Measurements from ENCODE around the gene LNPK. TPM values are rescaled to one million over a fixed set of nuclear protein-coding genes. Genes with fewer than 3 reads are reported as not detected.
A peak's percentile ranks its signal among the peaks of the same experiment; 100 is the strongest.

Gene LNPK
- total and polyA plus RNA-seq, 9 of the 15 experiments (the other 6 are each of a cell fraction or from before 2014, with no cell fraction given), result 6.4 to 40.4 (median 21.3) TPM

DNA sequence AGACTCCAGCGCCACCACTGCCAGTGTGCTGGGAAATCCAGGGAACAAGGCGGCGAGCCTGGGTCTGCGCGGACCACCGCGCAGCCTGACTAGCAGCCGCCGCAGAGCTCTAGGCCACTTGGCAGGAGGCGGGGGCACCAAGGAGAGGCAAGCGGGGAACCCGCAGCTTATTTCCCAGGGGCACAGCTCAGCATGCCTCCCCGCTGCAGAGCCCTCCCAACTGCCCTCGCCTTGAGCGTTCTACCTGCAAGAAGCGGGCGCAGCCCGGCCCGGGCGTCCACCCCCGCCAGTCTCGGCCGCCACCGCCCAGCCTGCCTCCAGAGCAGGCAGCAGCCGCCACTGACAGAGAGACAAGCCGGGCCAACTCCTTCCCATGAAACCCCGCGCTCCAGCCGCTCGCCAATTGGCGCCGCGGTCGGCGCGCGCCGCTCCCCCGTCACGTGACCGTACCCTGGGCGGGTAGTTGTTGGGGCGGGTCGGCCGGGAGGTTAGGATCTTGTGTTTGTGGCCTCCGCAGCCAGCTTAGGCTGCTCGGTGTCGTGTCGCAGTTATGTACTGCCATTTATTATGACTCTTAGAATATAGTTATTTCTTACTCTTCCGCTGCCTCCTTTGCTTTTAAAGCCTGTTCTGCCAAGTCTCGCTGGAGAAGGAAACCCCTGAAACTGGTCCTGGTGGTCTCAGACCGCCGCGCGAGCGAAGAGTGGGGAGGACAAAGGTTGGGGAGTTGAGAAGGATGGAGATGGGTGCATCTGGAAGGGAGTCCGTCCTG, at the start of gene LNPK (continued):
- peak; percentile 82 for TF ChIP-seq POLR2H (tag; IDR thresholded peaks at IDR 0.05; ENCODE audit: low read depth)
- no peak for TF ChIP-seq ZNF695 (CRISPR knock-in tag; IDR thresholded peaks at IDR 0.05)
- TF ChIP-seq, protein P1, sequence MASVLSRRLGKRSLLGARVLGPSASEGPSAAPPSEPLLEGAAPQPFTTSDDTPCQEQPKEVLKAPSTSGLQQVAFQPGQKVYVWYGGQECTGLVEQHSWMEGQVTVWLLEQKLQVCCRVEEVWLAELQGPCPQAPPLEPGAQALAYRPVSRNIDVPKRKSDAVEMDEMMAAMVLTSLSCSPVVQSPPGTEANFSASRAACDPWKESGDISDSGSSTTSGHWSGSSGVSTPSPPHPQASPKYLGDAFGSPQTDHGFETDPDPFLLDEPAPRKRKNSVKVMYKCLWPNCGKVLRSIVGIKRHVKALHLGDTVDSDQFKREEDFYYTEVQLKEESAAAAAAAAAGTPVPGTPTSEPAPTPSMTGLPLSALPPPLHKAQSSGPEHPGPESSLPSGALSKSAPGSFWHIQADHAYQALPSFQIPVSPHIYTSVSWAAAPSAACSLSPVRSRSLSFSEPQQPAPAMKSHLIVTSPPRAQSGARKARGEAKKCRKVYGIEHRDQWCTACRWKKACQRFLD (CRISPR knock-in tag; IDR thresholded peaks at IDR 0.05), result peak; percentile 53
- peak; percentile 94 for TF ChIP-seq SMAD4 (CRISPR knock-in tag; conservative IDR thresholded peaks at IDR 0.05)
- no peak for TF ChIP-seq PCBP1 (IDR thresholded peaks at IDR 0.05; ENCODE audit: low read depth, low read length, poor library complexity, severe bottlenecking)
- TF ChIP-seq, protein P2, sequence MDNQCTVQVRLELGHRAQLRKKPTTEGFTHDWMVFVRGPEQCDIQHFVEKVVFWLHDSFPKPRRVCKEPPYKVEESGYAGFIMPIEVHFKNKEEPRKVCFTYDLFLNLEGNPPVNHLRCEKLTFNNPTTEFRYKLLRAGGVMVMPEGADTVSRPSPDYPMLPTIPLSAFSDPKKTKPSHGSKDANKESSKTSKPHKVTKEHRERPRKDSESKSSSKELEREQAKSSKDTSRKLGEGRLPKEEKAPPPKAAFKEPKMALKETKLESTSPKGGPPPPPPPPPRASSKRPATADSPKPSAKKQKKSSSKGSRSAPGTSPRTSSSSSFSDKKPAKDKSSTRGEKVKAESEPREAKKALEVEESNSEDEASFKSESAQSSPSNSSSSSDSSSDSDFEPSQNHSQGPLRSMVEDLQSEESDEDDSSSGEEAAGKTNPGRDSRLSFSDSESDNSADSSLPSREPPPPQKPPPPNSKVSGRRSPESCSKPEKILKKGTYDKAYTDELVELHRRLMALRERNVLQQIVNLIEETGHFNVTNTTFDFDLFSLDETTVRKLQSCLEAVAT (IDR thresholded peaks at IDR 0.05), result peak in 1 of 2 experiments; percentile 56; a peak in 1 of 4 replicates
- TF ChIP-seq NCOA6 (IDR thresholded peaks at IDR 0.05), result no peak
- TF ChIP-seq PYGO2 (tag; IDR thresholded peaks at IDR 0.05), result no peak
- TF ChIP-seq MTA2 (IDR thresholded peaks at IDR 0.05; ENCODE audit: low read depth), result no peak
- no peak for TF ChIP-seq DNMT1 (IDR thresholded peaks at IDR 0.05)
- TF ChIP-seq MCM2 (IDR thresholded peaks at IDR 0.05; ENCODE audit: low read depth), result no peak
- TF ChIP-seq POLR2AphosphoS2 (IDR thresholded peaks at IDR 0.05; ENCODE audit: low read length), result peak; percentile 81; the same call in 1 of the 2 replicates
- TF ChIP-seq PTBP1 (IDR thresholded peaks at IDR 0.05; ENCODE audit: low read depth, low read length), result no peak
- TF ChIP-seq, protein P3, sequence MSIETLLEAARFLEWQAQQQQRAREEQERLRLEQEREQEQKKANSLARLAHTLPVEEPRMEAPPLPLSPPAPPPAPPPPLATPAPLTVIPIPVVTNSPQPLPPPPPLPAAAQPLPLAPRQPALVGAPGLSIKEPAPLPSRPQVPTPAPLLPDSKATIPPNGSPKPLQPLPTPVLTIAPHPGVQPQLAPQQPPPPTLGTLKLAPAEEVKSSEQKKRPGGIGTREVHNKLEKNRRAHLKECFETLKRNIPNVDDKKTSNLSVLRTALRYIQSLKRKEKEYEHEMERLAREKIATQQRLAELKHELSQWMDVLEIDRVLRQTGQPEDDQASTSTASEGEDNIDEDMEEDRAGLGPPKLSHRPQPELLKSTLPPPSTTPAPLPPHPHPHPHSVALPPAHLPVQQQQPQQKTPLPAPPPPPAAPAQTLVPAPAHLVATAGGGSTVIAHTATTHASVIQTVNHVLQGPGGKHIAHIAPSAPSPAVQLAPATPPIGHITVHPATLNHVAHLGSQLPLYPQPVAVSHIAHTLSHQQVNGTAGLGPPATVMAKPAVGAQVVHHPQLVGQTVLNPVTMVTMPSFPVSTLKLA (conservative IDR thresholded peaks at IDR 0.05), result peak; percentile 84 to 85
- no peak for TF ChIP-seq ETV1 (tag; conservative IDR thresholded peaks at IDR 0.05; ENCODE audit: low read depth)
- 0 out of 2 replicates have a peak, but pooled peaks have one; percentile 54 for TF ChIP-seq DMBX1 (CRISPR knock-in tag; IDR thresholded peaks at IDR 0.05; ENCODE audit: borderline replicate concordance)
- no peak for TF ChIP-seq STAG1 (CRISPR knock-in tag; IDR thresholded peaks at IDR 0.05; ENCODE audit: borderline replicate concordance)
- peak; percentile 80; the same call in 1 of the 2 replicates for TF ChIP-seq L3MBTL2 (IDR thresholded peaks at IDR 0.05)

Data from K562 (cell line).